ENCODE results near the gene MAP3K7.

DNA sequence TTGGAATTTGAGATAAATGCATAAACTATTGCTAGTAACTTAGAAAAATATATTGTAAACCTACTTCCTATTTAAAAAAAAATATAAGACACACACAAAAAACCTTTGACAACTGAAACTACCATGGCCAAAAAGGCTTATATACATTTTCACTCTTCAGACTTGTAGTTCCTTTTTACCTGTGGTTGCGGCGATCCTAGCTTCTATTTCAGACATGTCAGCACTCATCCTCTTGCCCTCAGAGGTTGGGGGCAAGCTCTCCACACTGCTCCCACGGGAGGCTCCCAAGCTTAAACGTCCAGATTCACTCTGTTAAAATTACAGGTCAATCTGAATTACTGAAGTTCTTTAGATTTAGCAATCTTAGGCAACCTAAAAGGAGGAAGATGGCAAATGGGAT lies 39.8 kb downstream of the MAP3K7 start:
- TF ChIP-seq, protein P1, sequence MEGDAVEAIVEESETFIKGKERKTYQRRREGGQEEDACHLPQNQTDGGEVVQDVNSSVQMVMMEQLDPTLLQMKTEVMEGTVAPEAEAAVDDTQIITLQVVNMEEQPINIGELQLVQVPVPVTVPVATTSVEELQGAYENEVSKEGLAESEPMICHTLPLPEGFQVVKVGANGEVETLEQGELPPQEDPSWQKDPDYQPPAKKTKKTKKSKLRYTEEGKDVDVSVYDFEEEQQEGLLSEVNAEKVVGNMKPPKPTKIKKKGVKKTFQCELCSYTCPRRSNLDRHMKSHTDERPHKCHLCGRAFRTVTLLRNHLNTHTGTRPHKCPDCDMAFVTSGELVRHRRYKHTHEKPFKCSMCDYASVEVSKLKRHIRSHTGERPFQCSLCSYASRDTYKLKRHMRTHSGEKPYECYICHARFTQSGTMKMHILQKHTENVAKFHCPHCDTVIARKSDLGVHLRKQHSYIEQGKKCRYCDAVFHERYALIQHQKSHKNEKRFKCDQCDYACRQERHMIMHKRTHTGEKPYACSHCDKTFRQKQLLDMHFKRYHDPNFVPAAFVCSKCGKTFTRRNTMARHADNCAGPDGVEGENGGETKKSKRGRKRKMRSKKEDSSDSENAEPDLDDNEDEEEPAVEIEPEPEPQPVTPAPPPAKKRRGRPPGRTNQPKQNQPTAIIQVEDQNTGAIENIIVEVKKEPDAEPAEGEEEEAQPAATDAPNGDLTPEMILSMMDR (IDR thresholded peaks at IDR 0.05): no peak
- no peak for TF ChIP-seq POLR2AphosphoS5 (IDR thresholded peaks at IDR 0.05)

Measured in stomach (tissue), 4 donors.